Measurements from ENCODE around the gene C2CD2L. TPM values are rescaled to one million over a fixed set of nuclear protein-coding genes. Genes with fewer than 3 reads are reported as not detected.

C2CD2L gene
- total RNA-seq, 3 donors from 2014 or later (not counting 1 experiment from before 2014, with no cell fraction given): 20.3 to 27.7 (median 25.6) TPM

- H3K36me3 ChIP-seq (ENCODE audit: control insufficient read depth, insufficient read depth, low read length): peaks cover 60% of the 10 kb centered on the region
- H3K4me3 ChIP-seq (ENCODE audit: low read length): no peak overlapping the region
- H3K36me3 Mint-ChIP-seq: no peaks in the 10 kb centered on the region
- intact Hi-C loops (cut with micrococcal nuclease): no loop called here
- H3K27ac Mint-ChIP-seq: no peak overlapping the region
- no peaks in the 10 kb centered on the region for H3K9me3 Mint-ChIP-seq
- DNase-seq (no peak), ATAC-seq (no peak)
- no peaks in the 10 kb centered on the region for H3K27me3 Mint-ChIP-seq (ENCODE audit: low read depth in 2 of 2)
- H3K9me3 ChIP-seq (ENCODE audit: control insufficient read depth, insufficient read depth, low read length): no peaks in the 10 kb centered on the region
- H3K27me3 ChIP-seq (ENCODE audit: control insufficient read depth, insufficient read depth, low read length): no peaks in the 10 kb centered on the region
- TF ChIP-seq, protein P1, sequence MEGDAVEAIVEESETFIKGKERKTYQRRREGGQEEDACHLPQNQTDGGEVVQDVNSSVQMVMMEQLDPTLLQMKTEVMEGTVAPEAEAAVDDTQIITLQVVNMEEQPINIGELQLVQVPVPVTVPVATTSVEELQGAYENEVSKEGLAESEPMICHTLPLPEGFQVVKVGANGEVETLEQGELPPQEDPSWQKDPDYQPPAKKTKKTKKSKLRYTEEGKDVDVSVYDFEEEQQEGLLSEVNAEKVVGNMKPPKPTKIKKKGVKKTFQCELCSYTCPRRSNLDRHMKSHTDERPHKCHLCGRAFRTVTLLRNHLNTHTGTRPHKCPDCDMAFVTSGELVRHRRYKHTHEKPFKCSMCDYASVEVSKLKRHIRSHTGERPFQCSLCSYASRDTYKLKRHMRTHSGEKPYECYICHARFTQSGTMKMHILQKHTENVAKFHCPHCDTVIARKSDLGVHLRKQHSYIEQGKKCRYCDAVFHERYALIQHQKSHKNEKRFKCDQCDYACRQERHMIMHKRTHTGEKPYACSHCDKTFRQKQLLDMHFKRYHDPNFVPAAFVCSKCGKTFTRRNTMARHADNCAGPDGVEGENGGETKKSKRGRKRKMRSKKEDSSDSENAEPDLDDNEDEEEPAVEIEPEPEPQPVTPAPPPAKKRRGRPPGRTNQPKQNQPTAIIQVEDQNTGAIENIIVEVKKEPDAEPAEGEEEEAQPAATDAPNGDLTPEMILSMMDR (IDR thresholded peaks at IDR 0.05): no peak
- H3K27ac ChIP-seq (ENCODE audit: low read length): no peak overlapping the region
- H3K4me1 ChIP-seq (ENCODE audit: control insufficient read depth, insufficient read depth, low read length): no peaks in the 10 kb centered on the region
- no peak overlapping the region for H3K4me3 Mint-ChIP-seq
- WGBS (ENCODE audit: insufficient coverage): 96% methylated on average over 19 of the region's 19 CpGs
- H3K4me1 Mint-ChIP-seq: no peaks in the 10 kb centered on the region
These were observed 28.3 kb upstream of the C2CD2L start for GRCh38 chr11:119078675-119079420.

GRCh38 chr11:119081682-119082260 lies 25.4 kb upstream of the C2CD2L start:
- intact Hi-C loops (cut with micrococcal nuclease): loop anchor here (5.0 kb wide), 1 partner anchor 41 kb away; the partner anchor contains the start of gene HINFP
- Mint-ChIP-seq H3K4me3 (no peak overlapping the region), H3K9me3 (no peaks in the 10 kb centered on the region), H3K27me3 (ENCODE audit: low read depth in 2 of 2) (no peaks in the 10 kb centered on the region), H3K4me1 (peaks cover 12 to 16% of the 10 kb centered on the region in 2 donors), H3K27ac (peak overlapping the region; percentile 3 to 28), H3K36me3 (no peaks in the 10 kb centered on the region)
- Histone ChIP-seq H3K4me3 (ENCODE audit: low read length) (no peak overlapping the region), H3K27me3 (ENCODE audit: control insufficient read depth, insufficient read depth, low read length) (no peaks in the 10 kb centered on the region), H3K36me3 (ENCODE audit: control insufficient read depth, insufficient read depth, low read length) (peaks cover 47% of the 10 kb centered on the region), H3K4me1 (ENCODE audit: control insufficient read depth, insufficient read depth, low read length) (peaks cover 17% of the 10 kb centered on the region), H3K9me3 (ENCODE audit: control insufficient read depth, insufficient read depth, low read length) (no peaks in the 10 kb centered on the region), H3K27ac (ENCODE audit: low read length) (no peak overlapping the region)
- WGBS (ENCODE audit: insufficient coverage): 87% methylated on average over 7 of the region's 7 CpGs
- ATAC-seq (no peak), DNase-seq (no peak)
- TF ChIP-seq, protein P1 (IDR thresholded peaks at IDR 0.05): no peak

GRCh38 chr11:119084663-119085436 lies 22.3 kb upstream of the C2CD2L start, which contains the start of gene HMBS:
Gene HMBS, plus strand, starts transcription at chr11:119084881. Its CDS starts 153 bp downstream, at chr11:119085034.
- peaks cover 17% of the 10 kb centered on the region for H3K36me3 ChIP-seq (ENCODE audit: control insufficient read depth, insufficient read depth, low read length)
- H3K9me3 ChIP-seq (ENCODE audit: control insufficient read depth, insufficient read depth, low read length): no peaks in the 10 kb centered on the region
- H3K27me3 ChIP-seq (ENCODE audit: control insufficient read depth, insufficient read depth, low read length): no peaks in the 10 kb centered on the region
- ATAC-seq (peak; percentile 93 to 97 (median 95)), DNase-seq (peak; percentile 93 to 97)
- Mint-ChIP-seq H3K27me3 (ENCODE audit: low read depth in 2 of 2) (no peaks in the 10 kb centered on the region), H3K27ac (peak within 1 kb of the TSS; percentile 92 to 94), H3K4me3 (peak within 1 kb of the TSS; percentile 92), H3K9me3 (no peaks in the 10 kb centered on the region), H3K36me3 (no peaks in the 10 kb centered on the region), H3K4me1 (peaks cover 12 to 16% of the 10 kb centered on the region in 2 donors)
- H3K4me3 ChIP-seq (ENCODE audit: low read length): peak within 1 kb of the TSS; percentile 83
- under 1% methylated on average over 45 of the region's 45 CpGs for WGBS (ENCODE audit: insufficient coverage)
- peaks cover 24% of the 10 kb centered on the region for H3K4me1 ChIP-seq (ENCODE audit: control insufficient read depth, insufficient read depth, low read length)
- H3K27ac ChIP-seq (ENCODE audit: low read length): peak within 1 kb of the TSS; percentile 52
- TF ChIP-seq, protein P1 (IDR thresholded peaks at IDR 0.05): no peak
- intact Hi-C loops (cut with micrococcal nuclease): loop anchor here (1.0 to 5.0 kb wide), 4 partner anchors 10 to 37 kb away; partner anchors contain the start of genes DPAGT1, HINFP and HYOU1
